ENCODE results near the gene PIGK. TPM values are rescaled to one million over a fixed set of nuclear protein-coding genes. Genes with fewer than 3 reads are reported as not detected.

PIGK gene
- total RNA-seq, 1 donor from 2014 or later, result 10.8 TPM

DNA sequence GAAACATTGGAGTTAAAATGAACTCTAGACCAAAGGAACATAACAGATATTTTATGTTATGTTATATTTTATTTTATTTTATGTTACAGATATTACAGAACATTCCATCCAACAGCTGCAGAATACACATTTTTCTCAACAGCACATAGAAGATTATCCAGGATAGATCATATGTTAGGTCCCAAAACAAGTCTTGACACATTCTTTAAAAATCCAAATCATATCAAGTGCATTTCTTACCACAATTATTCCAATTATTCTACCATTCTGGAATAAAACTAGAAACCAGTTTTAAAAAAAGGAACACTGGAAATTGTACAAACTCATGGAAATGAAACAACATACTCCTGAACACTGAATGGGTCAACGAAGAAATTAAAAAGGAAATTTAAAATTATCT is 30.9 kb upstream of the PIGK start:
- H3K4me3 Mint-ChIP-seq, result no peak overlapping the region
- ChIA-PET POLR2A (no interaction called here), CTCF (no interaction called here)
- no peak overlapping the region for H3K27ac Mint-ChIP-seq
- no peak for DNase-seq
- H3K36me3 Mint-ChIP-seq (ENCODE audit: low read depth), result no peaks in the 10 kb centered on the region
- intact Hi-C loops (cut with micrococcal nuclease), result no loop called here
- peaks cover 2% of the 10 kb centered on the region for H3K27me3 Mint-ChIP-seq
- TF ChIP-seq, protein P1, sequence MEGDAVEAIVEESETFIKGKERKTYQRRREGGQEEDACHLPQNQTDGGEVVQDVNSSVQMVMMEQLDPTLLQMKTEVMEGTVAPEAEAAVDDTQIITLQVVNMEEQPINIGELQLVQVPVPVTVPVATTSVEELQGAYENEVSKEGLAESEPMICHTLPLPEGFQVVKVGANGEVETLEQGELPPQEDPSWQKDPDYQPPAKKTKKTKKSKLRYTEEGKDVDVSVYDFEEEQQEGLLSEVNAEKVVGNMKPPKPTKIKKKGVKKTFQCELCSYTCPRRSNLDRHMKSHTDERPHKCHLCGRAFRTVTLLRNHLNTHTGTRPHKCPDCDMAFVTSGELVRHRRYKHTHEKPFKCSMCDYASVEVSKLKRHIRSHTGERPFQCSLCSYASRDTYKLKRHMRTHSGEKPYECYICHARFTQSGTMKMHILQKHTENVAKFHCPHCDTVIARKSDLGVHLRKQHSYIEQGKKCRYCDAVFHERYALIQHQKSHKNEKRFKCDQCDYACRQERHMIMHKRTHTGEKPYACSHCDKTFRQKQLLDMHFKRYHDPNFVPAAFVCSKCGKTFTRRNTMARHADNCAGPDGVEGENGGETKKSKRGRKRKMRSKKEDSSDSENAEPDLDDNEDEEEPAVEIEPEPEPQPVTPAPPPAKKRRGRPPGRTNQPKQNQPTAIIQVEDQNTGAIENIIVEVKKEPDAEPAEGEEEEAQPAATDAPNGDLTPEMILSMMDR (IDR thresholded peaks at IDR 0.05), result no peak
- H3K9me3 Mint-ChIP-seq, result peaks cover 35% of the 10 kb centered on the region
- H3K4me1 Mint-ChIP-seq, result no peaks in the 10 kb centered on the region
- no peak for ATAC-seq (ENCODE audit: low read depth)

DNA sequence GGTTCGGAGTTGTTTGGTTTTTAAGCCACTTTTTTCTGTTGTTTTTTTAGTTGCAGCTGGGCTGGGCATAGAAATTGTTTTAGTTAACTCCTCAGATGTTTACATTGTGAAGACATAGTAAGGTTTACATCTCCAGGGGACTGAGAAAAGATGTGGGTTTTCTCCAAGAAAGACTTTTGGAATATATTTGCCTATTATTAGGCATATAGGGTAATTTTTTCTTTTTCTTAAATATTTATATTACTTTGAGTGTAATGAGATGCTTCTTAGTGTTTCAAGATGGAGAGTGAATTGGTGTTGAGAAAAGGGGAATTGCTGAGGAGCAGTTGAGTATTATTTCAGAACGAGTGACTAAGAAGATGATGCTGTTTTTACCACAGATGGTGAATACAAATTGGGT is 26.6 kb upstream of the PIGK start:
- CTCF ChIA-PET, result no interaction called here
- peaks cover 24% of the 10 kb centered on the region for H3K9me3 Mint-ChIP-seq
- H3K27me3 Mint-ChIP-seq, result peaks cover 7% of the 10 kb centered on the region
- intact Hi-C loops (cut with micrococcal nuclease), result no loop called here
- DNase-seq (no peak), ATAC-seq (ENCODE audit: low read depth) (no peak)
- no peak overlapping the region for H3K4me3 Mint-ChIP-seq
- no peak overlapping the region for H3K27ac Mint-ChIP-seq
- H3K4me1 Mint-ChIP-seq, result no peaks in the 10 kb centered on the region
- no peaks in the 10 kb centered on the region for H3K36me3 Mint-ChIP-seq (ENCODE audit: low read depth)
- POLR2A ChIA-PET, result no interaction called here
- TF ChIP-seq, protein P1 (IDR thresholded peaks at IDR 0.05), result no peak

DNA sequence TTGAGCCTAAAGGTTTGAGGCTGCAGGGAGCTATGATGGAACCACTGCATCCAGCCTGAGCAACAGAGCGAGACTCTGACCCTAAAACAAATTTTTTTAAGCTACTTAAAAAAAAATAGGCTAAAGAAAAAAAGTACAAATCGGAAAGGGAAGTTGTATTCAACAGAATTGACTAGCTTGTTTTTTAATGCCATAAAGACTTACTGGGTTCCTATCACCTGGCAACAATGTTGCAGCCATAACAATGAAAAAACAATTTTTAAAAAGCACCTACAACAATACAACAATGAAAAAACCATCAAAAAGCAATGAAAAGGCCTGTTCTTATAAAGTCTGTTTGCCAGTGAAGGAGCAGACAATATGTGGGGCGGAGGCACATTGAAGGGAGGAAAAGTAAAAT is 20.1 kb upstream of the PIGK start:
- DNase-seq, result no peak
- ChIA-PET POLR2A (no interaction called here), CTCF (no interaction called here)
- intact Hi-C loops (cut with micrococcal nuclease), result no loop called here
- no peak overlapping the region for H3K4me3 Mint-ChIP-seq
- peaks cover 7% of the 10 kb centered on the region for H3K9me3 Mint-ChIP-seq
- peaks cover 13% of the 10 kb centered on the region for H3K27me3 Mint-ChIP-seq
- no peaks in the 10 kb centered on the region for H3K4me1 Mint-ChIP-seq
- no peak for ATAC-seq (ENCODE audit: low read depth)
- H3K27ac Mint-ChIP-seq, result no peak overlapping the region
- no peaks in the 10 kb centered on the region for H3K36me3 Mint-ChIP-seq (ENCODE audit: low read depth)
- TF ChIP-seq, protein P1 (IDR thresholded peaks at IDR 0.05), result no peak

DNA sequence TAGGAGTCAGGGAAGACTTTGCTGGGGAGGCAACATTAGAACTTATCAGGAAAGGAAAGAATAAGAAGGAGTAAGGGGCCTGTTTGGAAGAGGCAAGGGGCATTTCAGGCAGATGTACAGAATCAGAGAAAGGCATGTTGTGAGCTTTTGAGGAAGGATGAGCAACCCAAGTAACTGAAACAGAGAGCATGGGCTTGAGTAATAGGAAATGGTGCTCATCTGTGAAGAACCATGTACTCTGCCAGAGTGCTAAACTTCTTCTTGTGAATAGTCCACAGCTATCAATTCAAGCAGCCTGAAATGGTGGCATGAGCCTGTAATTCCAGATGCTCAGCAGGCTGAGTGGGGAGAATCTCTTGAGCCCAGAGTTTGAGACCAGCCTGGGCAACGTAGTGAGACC is 19.2 kb upstream of the PIGK start:
- Mint-ChIP-seq H3K9me3 (peaks cover 7% of the 10 kb centered on the region), H3K4me1 (no peaks in the 10 kb centered on the region), H3K27me3 (peaks cover 13% of the 10 kb centered on the region), H3K36me3 (ENCODE audit: low read depth) (no peaks in the 10 kb centered on the region), H3K27ac (no peak overlapping the region), H3K4me3 (no peak overlapping the region)
- DNase-seq (no peak), ATAC-seq (ENCODE audit: low read depth) (no peak)
- POLR2A ChIA-PET, result no interaction called here
- CTCF ChIA-PET, result no interaction called here
- TF ChIP-seq, protein P1 (IDR thresholded peaks at IDR 0.05), result no peak
- intact Hi-C loops (cut with micrococcal nuclease), result no loop called here

DNA sequence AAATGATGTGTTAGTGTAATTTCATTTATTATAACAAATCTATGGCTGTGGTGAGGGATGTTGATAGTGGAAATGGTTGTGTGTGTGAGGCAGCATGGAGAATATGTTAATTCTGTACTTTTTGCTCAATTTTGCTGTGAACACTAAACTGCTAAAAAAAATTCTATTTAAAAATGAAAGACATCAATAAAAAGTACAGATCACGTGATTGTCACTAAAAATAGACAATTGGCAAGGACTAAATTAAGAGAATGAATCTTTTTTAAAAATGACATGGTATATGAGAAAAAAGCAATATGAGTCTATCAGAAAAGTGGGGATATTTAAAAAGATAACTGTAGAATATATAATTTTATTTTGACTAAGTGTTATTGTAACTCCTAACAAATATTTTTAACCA is 15.7 kb upstream of the PIGK start:
- H3K27me3 Mint-ChIP-seq, result peaks cover 7% of the 10 kb centered on the region
- ChIA-PET POLR2A (no interaction called here), CTCF (no interaction called here)
- DNase-seq (no peak), ATAC-seq (ENCODE audit: low read depth) (no peak)
- TF ChIP-seq, protein P1 (IDR thresholded peaks at IDR 0.05), result no peak
- no peak overlapping the region for H3K27ac Mint-ChIP-seq
- H3K4me1 Mint-ChIP-seq, result no peaks in the 10 kb centered on the region
- intact Hi-C loops (cut with micrococcal nuclease), result no loop called here
- no peak overlapping the region for H3K4me3 Mint-ChIP-seq
- H3K36me3 Mint-ChIP-seq (ENCODE audit: low read depth), result no peaks in the 10 kb centered on the region
- H3K9me3 Mint-ChIP-seq, result peaks cover 9% of the 10 kb centered on the region

Measured in activated B cell treated with CpG ODN at 0.5 μM for 24 hours (primary cell).